IMR-90 (cell line): Measurements from ENCODE around the gene INO80D. TPM values are rescaled to one million over a fixed set of nuclear protein-coding genes. Genes with fewer than 3 reads are reported as not detected.
"Not testable (repeated sequence)": the region's sequence is repeated elsewhere in the genome, so short reads cannot be mapped to it uniquely, and the experiment has no call there.

Experiments used
- ATAC-seq: fragments of 200-7000 bp; cut with Tn5 transposase; 2 replicates; pipeline ENCODE4 v1.9.1; 2020; ENCODE audit warnings: low read depth, mild to moderate bottlenecking, moderate library complexity
- BruUV-seq: library from RNA; stranded (reverse); fragments of 400-500 nt; replicated peaks from 2 replicates; lab custom pipeline; 2021; lab: Mats Ljungman, UMichigan
- CTCF ChIA-PET: fragments of 300-600 bp; formaldehyde crosslinking; extraction: SDS; loops from one replicate; lab custom pipeline; 2021; ENCODE audit warnings: antibody characterized with exemption; lab: Yijun Ruan, JAX
- POLR2A ChIA-PET: fragments of 300-600 bp; sonication (Branson Sonifier 250); formaldehyde crosslinking; loops from one replicate; lab custom pipeline; 2022; ENCODE audit warnings: antibody characterized with exemption; ENCODE audit not compliant: unreplicated experiment; lab: Charles Lee
- DNase-seq: peaks from one replicate; pipeline ENCODE4 v3.0.0; 2013
- H2AFZ ChIP-seq: replicated peaks from 2 replicates; pipeline ENCODE3; 2013; ENCODE audit warnings: low read length, mild to moderate bottlenecking; ENCODE audit not compliant: poor library complexity
- H2AK5ac ChIP-seq: 2 replicates; pipeline ENCODE4 v1.6.1; 2013; ENCODE audit warnings: low read depth, low read length, inconsistent platforms
- H2AK9ac ChIP-seq: replicated peaks from 2 replicates; pipeline ENCODE3; 2013; ENCODE audit warnings: mild to moderate bottlenecking, low read depth, low read length, moderate library complexity; ENCODE audit not compliant: poor library complexity
- H2BK120ac ChIP-seq: 2 replicates; pipeline ENCODE4 v1.6.1; 2013; ENCODE audit warnings: low read depth, low read length, inconsistent platforms
- H2BK15ac ChIP-seq: 3 replicates; pipeline ENCODE4 v1.6.1; 2013; ENCODE audit warnings: low read depth, low read length, inconsistent platforms
- H2BK20ac ChIP-seq: 2 replicates; pipeline ENCODE4 v1.6.1; 2013; ENCODE audit warnings: low read depth, mild to moderate bottlenecking, inconsistent platforms, low read length, moderate library complexity
- H2BK5ac ChIP-seq: 2 replicates; pipeline ENCODE4 v1.6.1; 2013; ENCODE audit warnings: mild to moderate bottlenecking, low read depth, low read length, inconsistent platforms; ENCODE audit not compliant: poor library complexity, severe bottlenecking
- H3K14ac ChIP-seq: replicated peaks from 2 replicates; pipeline ENCODE4 v1.6.1; 2013; ENCODE audit warnings: low read depth, low read length, inconsistent platforms
- H3K18ac ChIP-seq: 2 replicates; pipeline ENCODE4 v1.6.1; 2013; ENCODE audit warnings: low read depth, low read length, control low read depth
- H3K23ac ChIP-seq: 2 replicates; pipeline ENCODE4 v1.6.1; 2013; ENCODE audit warnings: low read depth, low read length, inconsistent platforms
- H3K27ac ChIP-seq: 2 replicates; pipeline ENCODE4 v1.5.1; 2013; ENCODE audit warnings: mild to moderate bottlenecking, control low read depth, low read length; ENCODE audit not compliant: insufficient read depth
- H3K27me3 ChIP-seq: 2 replicates; pipeline ENCODE4 v1.6.1; 2013; ENCODE audit warnings: low read length; ENCODE audit not compliant: control insufficient read depth, insufficient read depth
- H3K36me3 ChIP-seq: 2 replicates; pipeline ENCODE4 v1.6.1; 2013; ENCODE audit warnings: low read length, mixed read lengths; ENCODE audit not compliant: control insufficient read depth, insufficient read depth
- H3K4ac ChIP-seq: 2 replicates; pipeline ENCODE4 v1.6.1; 2013; ENCODE audit warnings: low read depth, low read length, inconsistent platforms
- H3K4me1 ChIP-seq: 2 replicates; pipeline ENCODE4 v1.6.1; 2013; ENCODE audit warnings: low read length, mixed read lengths; ENCODE audit not compliant: control insufficient read depth, insufficient read depth
- H3K4me2 ChIP-seq: 2 replicates; pipeline ENCODE4 v1.6.1; 2013; ENCODE audit warnings: low read depth, mild to moderate bottlenecking, control low read depth, low read length, moderate library complexity
- H3K4me3 ChIP-seq: 2 replicates; pipeline ENCODE4 v1.5.1; 2013; ENCODE audit warnings: low read depth, mild to moderate bottlenecking, control low read depth, low read length, moderate library complexity; ENCODE audit not compliant: insufficient read depth
- H3K56ac ChIP-seq: 2 replicates; pipeline ENCODE4 v1.6.1; 2013; ENCODE audit warnings: low read length, inconsistent platforms; ENCODE audit not compliant: insufficient read depth; ENCODE audit errors: extremely low read depth
- H3K79me1 ChIP-seq, 2 experiments: 2 replicates each; pipeline ENCODE4 v1.6.1; 2013; ENCODE audit warnings: low read length in 2 of 2, inconsistent platforms in 1 of 2, low read depth in 1 of 2
- H3K9ac ChIP-seq: 2 replicates; pipeline ENCODE4 v1.6.1; 2013; ENCODE audit warnings: low read depth, low read length, control low read depth
- H3K9me1 ChIP-seq: 2 replicates; pipeline ENCODE4 v1.6.1; 2013; ENCODE audit warnings: low read length, inconsistent platforms; ENCODE audit not compliant: insufficient read depth
- H3K9me3 ChIP-seq: 2 replicates; pipeline ENCODE4 v1.6.1; 2013; ENCODE audit warnings: low read length; ENCODE audit not compliant: control insufficient read depth, insufficient read depth
- H4K20me1 ChIP-seq: 2 replicates; pipeline ENCODE4 v1.6.1; 2013; ENCODE audit warnings: low read length, inconsistent platforms; ENCODE audit not compliant: insufficient read depth
- H4K5ac ChIP-seq: 2 replicates; pipeline ENCODE4 v1.6.1; 2013; ENCODE audit warnings: mild to moderate bottlenecking, low read depth, low read length, control low read depth
- H4K8ac ChIP-seq, 2 experiments: 2 replicates each; pipeline ENCODE4 v1.6.1; 2013; ENCODE audit warnings: low read depth in 2 of 2, low read length in 2 of 2, control low read depth in 1 of 2, inconsistent platforms in 1 of 2
- H4K91ac ChIP-seq: 2 replicates; pipeline ENCODE4 v1.6.1; 2013; ENCODE audit warnings: low read depth, low read length, inconsistent platforms; ENCODE audit not compliant: insufficient read depth
- CTCF ChIP-seq: conservative IDR thresholded peaks from 2 replicates; pipeline ENCODE4 v1.5.1; 2012; ENCODE audit warnings: mild to moderate bottlenecking, low read depth, low read length, improper control_type of control experiment
- WGBS, 2 experiments: methylation state at CpG; one replicate each; pipeline versions ENCODE4 v1.1.5 to v1.1.7; 2013; ENCODE audit warnings: missing lambda C conversion rate in 2 of 2; ENCODE audit not compliant: insufficient read length in 1 of 2; ENCODE audit errors: extremely low coverage in 2 of 2; 5-methylcytosine and 5-hydroxymethylcytosine counted together
- dilution Hi-C: fragments of 300-500 bp; cut with HindIII; formaldehyde crosslinking; loops from one replicate; pipeline ENCODE4 v1.14.3; 2018; ENCODE audit warnings: low sequenced_read_pairs; ENCODE audit not compliant: unreplicated experiment
- in situ Hi-C: fragments of 300-500 bp; cut with MboI; formaldehyde crosslinking; loops from 3 replicates; pipeline ENCODE4 v1.14.3; 2019; ENCODE audit warnings: low sequenced_read_pairs, inconsistent platforms, mixed read lengths
- intact Hi-C: fragments of 100-400 bp; cut with micrococcal nuclease; formaldehyde crosslinking; loops from 2 replicates; pipeline ENCODE4 v1.10.0; 2022
- polyA plus RNA-seq, 3 experiments: library from polyadenylated mRNA; depleted of rRNA; stranded (reverse); fragments of >200 nt; gene quantifications; 2 replicates each; pipeline ENCODE4 v1.2.3, GENCODE V29; 2012; ENCODE audit warnings: low replicate concordance in 1 of 3
- total RNA-seq: library from RNA; depleted of rRNA; stranded (reverse); fragments of >200 nt; gene quantifications from 2 replicates; pipeline ENCODE4 v1.2.3, GENCODE V29; 2012

INO80D gene
- total and polyA plus RNA-seq, 2 of the 4 experiments (the other 2 are of a cell fraction): 0.79 to 4.5 TPM

- Histone ChIP-seq H2AFZ (no peak overlapping the region), H4K20me1 (no peaks in the 10 kb centered on the region), H4K8ac (no peak overlapping the region), H3K27me3 (no peaks in the 10 kb centered on the region), H3K4ac (no peak overlapping the region), H3K23ac (no peak overlapping the region), H3K18ac (no peak overlapping the region), H3K14ac (no peak overlapping the region), H2AK9ac (no peak overlapping the region), H3K9ac (no peak overlapping the region), H3K79me1 (0 out of 4 replicates have a peak, but pooled peaks cover 0 to 2% of the 10 kb centered on the region in 2 experiments), H4K91ac (no peak overlapping the region), H2AK5ac (no peak overlapping the region), H3K27ac (no peak overlapping the region), H2BK120ac (no peak overlapping the region), H3K9me1 (no peaks in the 10 kb centered on the region), H3K4me2 (no peak overlapping the region), H3K56ac (no peak overlapping the region), H4K5ac (no peak overlapping the region), H3K9me3 (no peaks in the 10 kb centered on the region), H3K4me1 (no peaks in the 10 kb centered on the region; the same call in 1 of the 2 replicates), H2BK5ac (peak overlapping the region; percentile 53), H3K4me3 (no peak overlapping the region), H3K36me3 (peaks cover 36% of the 10 kb centered on the region), H2BK15ac (no peak overlapping the region), H2BK20ac (no peak overlapping the region)
- no peak for TF ChIP-seq CTCF
- dilution Hi-C loops (no loop called here), intact Hi-C loops (no loop called here), in situ Hi-C loops (no loop called here)
- peak; percentile 12 for DNase-seq
- BruUV-seq: no TSS peak
- POLR2A ChIA-PET: no interaction called here
- ATAC-seq: peak; percentile 78
- CTCF ChIA-PET: no interaction called here
Observed at GRCh38 chr2:206125901-206126300, 39.9 kb upstream of the INO80D start.

DNA sequence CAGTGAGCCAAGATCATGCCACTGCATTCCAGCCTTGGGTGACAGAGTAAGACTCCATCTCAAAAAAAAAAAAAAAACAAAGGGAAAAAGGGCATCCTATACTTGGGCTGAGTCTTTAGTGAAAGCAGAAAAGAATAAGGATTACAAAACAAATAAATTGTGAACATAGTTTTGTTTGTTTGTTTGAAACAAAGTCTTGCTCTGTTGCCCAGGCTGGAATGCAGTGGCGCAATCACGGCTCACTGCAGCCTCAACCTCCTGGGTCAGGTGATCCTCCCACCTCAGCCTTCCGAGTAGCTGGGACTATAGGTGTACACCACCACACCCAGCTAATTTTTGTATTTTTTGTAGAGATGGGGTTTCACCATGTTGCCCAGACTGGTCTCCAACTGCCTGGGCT, 36.6 kb upstream of the INO80D start:
- H2BK20ac ChIP-seq, H4K8ac ChIP-seq, H3K4ac ChIP-seq, ATAC-seq, BruUV-seq, H2BK5ac ChIP-seq, H3K23ac ChIP-seq, H2AK5ac ChIP-seq, H3K9ac ChIP-seq, CTCF ChIA-PET, H3K56ac ChIP-seq, H3K4me1 ChIP-seq, H3K9me1 ChIP-seq, H2AFZ ChIP-seq, H4K91ac ChIP-seq, H3K79me1 ChIP-seq, H3K4me3 ChIP-seq, H2BK120ac ChIP-seq, H3K14ac ChIP-seq, H3K18ac ChIP-seq, intact Hi-C loops, H4K20me1 ChIP-seq, H4K5ac ChIP-seq, H3K4me2 ChIP-seq, H3K27me3 ChIP-seq, H2AK9ac ChIP-seq, H3K9me3 ChIP-seq, H3K27ac ChIP-seq, H2BK15ac ChIP-seq, dilution Hi-C loops, in situ Hi-C loops, DNase-seq, POLR2A ChIA-PET: not testable (repeated sequence)
- no CpG with 5 or more reads among the region's 3 CpGs for WGBS, 2 experiments
- H3K36me3 ChIP-seq: peaks cover 39% of the 10 kb centered on the region
